Dedifferentiated amniotic fluid mesenchymal stem cell (primary cell): ENCODE measurements around the gene EIF3D.
"Not testable (repeated sequence)": the region's sequence is repeated elsewhere in the genome, so short reads cannot be mapped to it uniquely, and the experiment has no call there.

Source experiments
- DNase-seq: peaks from one replicate; pipeline ENCODE4 v3.0.0-alpha.2; 2016; ENCODE audit errors: extremely low spot score

The EIF3D gene

GRCh38 chr22:36550701-36551495 lies 21.9 kb upstream of the EIF3D start:
- no peak for DNase-seq

GRCh38 chr22:36549033-36549432 lies 20.1 kb upstream of the EIF3D start:
- DNase-seq, result no peak

GRCh38 chr22:36548606-36549005 lies 19.6 kb upstream of the EIF3D start:
- no peak for DNase-seq

GRCh38 chr22:36546932-36547331 lies 18.0 kb upstream of the EIF3D start:
- DNase-seq, result no peak

- DNase-seq, result peak; percentile 26
These were observed 17.3 kb upstream of the EIF3D start for GRCh38 chr22:36546092-36546804.

GRCh38 chr22:36544107-36544620 lies 15.2 kb upstream of the EIF3D start:
- no peak for DNase-seq

GRCh38 chr22:36541831-36542411 lies 13.0 kb upstream of the EIF3D start:
- DNase-seq, result no peak

GRCh38 chr22:36540867-36541642 lies 12.1 kb upstream of the EIF3D start:
- no peak for DNase-seq

GRCh38 chr22:36538529-36538928 lies 9.6 kb upstream of the EIF3D start:
- DNase-seq, result no peak

GRCh38 chr22:36536717-36537116 lies 7.8 kb upstream of the EIF3D start:
- DNase-seq, result no peak

- DNase-seq, result not testable (repeated sequence)
These were observed 4.4 kb upstream of the EIF3D start for GRCh38 chr22:36533320-36533719.

- DNase-seq, result no peak
These were observed 3.5 kb upstream of the EIF3D start for GRCh38 chr22:36532466-36532865.

GRCh38 chr22:36528341-36528740 lies 625 bp downstream of the EIF3D start:
- DNase-seq, result no peak

GRCh38 chr22:36522662-36523061 lies 6.3 kb downstream of the EIF3D start:
- DNase-seq, result no peak

GRCh38 chr22:36520423-36520822 lies 8.5 kb downstream of the EIF3D start:
- DNase-seq, result no peak

- not testable (repeated sequence) for DNase-seq
These were observed 9.1 kb downstream of the EIF3D start for GRCh38 chr22:36519906-36520305.

- no peak for DNase-seq
These were observed 14.2 kb downstream of the EIF3D start for GRCh38 chr22:36514766-36515165.

- no peak for DNase-seq
These were observed 16.0 kb downstream of the EIF3D start for GRCh38 chr22:36512991-36513390.

GRCh38 chr22:36512333-36512732 lies 16.6 kb downstream of the EIF3D start:
- no peak for DNase-seq

- peak; percentile 47 for DNase-seq
These were observed 17.7 kb downstream of the EIF3D start for GRCh38 chr22:36510966-36511881.

GRCh38 chr22:36510384-36510783 lies 18.6 kb downstream of the EIF3D start:
- DNase-seq, result no peak
